Hematopoietic multipotent progenitor cell treated with erythropoietin and hydrocortisone succinate and interleukin-3 and kit ligand, for 6 days (in vitro differentiated cells): ENCODE data around the gene TRPM7.
"Not testable (repeated sequence)": the region's sequence is repeated elsewhere in the genome, so short reads cannot be mapped to it uniquely, and the experiment has no call there.

Experiments
- DNase-seq: peaks from one replicate; pipeline ENCODE4 v3.0.0-alpha.2; 2015

Gene TRPM7

DNA sequence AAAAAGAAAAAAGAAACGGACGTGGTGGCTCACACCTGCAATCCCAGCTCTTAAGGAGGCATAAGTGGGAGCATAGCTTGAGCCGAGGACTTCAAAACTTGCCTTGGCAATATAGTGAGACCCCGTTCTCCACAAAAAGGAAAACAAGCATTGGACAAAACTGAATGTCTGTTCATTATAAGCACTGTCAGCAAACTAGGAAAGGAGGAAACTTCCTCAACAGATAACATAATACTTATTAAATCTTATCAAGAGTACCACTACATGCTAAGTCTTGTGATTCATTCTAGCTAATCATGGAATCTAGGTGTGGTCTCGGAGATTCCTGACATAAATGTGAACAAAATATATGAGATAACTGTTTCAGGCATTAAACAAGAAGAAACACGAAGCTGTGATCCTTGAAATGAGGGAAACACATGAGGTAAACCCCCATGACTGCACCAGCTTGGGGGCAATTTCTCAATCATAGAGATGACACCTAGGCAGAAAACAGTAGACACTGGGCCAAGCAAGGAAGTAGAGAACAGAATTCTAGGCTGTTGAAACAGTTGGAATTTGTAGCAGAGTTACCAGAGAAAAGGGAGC, 33.3 kb downstream of the TRPM7 start:
- DNase-seq, result no peak

DNA sequence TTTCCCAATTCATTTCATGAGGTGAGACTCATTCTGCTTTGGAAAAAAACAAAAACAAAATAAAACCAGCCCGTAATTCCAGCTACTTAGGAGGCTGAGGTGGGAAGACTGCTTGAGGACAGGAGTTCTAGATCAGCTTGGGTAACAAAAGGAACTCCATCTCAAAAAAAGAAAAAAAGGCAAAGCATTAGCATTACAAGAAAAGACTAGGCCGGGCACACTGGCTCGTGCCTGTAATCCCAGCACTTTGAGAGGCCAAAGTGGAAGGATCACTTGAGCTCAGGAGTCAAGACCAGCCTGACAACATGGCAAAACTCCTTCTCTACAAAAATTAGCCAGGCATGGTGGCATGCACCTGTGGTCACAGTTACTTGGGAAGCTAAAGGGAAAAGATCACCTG, 33.9 kb downstream of the TRPM7 start:
- no peak for DNase-seq

DNA sequence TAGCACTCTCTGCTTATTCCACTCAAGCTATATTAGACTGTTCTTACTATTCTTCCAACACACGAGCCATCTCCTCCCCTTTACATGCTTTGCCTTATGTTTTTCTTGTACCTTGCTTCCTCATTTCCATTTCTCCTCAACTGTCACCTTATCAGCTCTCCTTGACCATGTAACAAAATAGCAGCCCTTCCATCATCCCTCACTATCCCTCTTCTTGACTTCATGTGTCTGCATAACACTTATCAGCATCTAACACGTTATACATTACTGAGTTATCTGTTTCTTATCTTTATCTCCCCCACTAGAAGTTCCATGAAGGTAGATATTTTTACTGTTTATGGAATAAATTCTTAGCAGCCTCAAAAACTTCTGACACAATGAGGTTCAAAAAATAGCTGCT, 45.3 kb downstream of the TRPM7 start:
- DNase-seq, result peak; percentile 23

DNA sequence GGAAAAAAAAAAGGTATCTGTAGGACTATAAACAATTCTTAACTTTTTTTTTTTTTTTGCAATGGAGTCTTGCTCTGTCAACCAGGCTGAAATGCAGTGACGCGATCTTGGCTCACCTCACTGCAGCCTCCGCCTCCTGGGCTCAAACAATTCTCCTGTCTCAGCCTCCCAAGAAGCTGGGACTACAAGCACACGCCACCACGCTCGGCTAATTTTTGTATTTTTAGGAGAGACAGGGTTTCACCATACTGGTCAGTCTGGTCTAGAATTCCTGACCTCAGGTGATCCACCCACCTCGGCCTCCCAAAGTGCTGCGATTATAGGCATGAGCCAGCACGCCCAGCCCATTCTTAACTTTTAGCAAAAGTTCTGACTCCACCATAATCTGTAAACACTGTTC, 50.5 kb downstream of the TRPM7 start:
- no peak for DNase-seq

DNA sequence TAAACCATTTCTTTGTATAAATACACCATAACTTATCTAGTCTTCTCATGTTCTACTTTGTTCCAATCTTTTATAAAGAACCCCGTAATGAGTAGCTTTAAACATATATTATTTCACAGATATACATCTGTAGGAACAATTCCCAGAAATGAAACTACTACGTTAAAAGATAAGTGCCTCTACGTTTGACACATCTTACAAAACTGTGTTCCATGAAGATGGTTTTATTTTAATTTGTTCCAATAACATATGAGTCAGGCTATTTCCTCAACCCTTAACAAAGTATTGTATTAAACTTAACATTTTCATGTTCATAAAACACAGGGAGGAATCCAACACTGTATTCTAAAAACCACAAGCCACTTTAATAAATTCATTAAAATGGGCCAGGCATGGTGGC, 52.9 kb downstream of the TRPM7 start:
- peak; percentile 7 for DNase-seq

DNA sequence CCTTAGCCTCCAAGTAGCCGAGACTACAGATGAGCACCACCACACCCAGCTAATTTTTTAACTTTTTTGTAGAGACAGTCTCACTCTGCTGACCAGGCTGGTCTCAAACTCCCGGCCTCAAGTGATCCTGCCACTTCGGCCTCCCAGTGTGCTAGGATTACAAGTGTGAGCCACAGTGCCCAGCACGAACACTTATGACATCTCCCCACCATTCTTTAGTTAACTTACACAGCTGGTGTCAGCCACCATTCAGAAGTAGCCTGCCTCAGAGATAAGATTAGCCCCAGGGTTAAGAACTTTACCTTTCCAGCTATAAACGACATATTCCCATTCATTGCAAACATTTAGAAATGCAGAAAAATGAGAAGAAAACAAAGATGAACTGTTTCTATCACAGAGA, 58.2 kb downstream of the TRPM7 start:
- DNase-seq, result no peak

DNA sequence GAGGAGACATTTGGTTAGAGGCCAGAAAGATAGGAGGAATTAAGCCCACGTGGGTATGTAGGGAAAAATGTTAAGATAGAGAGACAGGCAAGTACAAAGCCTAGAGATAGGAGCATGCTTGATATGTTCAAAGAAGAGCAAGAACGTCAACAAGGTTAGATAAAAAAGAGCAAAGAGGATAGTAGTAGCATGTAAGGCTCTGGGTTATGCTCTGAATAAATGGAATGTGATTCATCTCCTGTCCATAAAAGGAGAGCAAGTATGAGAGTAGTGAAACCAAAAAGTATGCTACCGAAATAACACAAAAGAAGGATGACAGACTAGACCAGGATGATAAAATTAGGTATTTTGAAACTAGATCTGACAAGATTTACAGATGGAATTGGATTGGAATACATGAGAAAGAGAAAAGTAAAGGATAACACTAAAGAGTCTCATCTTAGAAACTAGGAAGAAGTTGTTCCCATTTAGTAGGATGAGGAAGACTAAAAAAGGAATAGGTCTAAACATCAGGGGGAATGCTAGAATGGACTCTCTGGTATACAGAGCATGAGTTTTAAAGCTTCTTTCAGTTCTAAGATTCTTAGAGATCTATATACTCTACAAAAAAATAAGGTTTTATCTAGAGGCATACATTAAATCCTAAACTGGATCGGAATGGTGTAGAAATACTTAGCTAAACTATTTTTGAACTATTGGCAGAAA, 59.1 kb downstream of the TRPM7 start:
- DNase-seq, result peak; percentile 5

DNA sequence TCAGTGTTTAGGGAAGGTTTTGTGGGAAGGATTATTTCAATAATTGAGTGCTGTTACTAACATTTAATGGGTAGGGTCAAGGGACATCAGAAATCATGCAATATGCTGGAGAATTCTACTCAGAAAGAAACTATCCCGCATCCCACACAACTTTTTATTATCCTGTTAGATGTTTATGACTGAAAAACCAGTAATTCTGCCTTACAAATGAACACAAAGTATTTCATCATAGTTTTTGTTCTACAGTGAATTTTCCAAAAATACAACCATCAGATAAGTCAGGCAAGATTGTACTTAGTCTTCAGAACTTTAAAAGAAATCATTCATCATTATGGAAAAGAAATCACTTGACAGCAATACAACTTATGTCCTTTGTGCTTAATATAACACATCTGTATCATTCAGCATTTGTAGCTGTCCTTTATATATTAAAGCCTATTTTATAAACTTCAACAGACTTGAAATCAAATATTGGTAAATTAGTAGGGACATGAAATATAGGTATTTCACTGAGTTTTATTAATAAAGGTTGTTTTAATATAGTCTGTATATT, 61.9 kb downstream of the TRPM7 start:
- no peak for DNase-seq

DNA sequence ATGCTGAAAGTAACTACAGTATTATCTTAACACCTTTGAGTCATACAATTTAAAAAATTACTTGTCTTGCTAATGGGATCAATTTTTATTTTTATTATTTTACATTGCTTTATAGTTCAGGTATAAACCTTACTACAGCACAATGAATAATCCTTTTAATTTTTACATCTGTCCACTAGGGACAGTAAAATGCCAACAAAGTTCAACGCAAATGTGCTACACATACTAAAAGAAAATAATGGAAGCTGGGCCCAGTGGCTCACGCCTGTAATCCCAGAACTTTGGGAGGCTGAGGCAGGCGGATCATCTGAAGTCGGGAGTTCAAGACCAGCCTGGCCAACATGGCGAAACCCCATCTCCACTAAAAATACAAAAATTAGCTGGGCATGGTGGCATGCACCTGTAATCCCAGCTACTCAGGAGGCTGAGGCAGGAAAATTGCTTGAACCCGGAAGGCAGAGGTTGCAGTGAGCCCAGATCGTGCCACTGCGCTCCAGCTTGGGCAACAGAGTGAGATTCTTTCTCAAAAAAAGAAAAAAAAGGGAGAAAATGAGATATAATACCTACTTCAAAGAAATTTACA, 64.1 kb downstream of the TRPM7 start:
- peak; percentile 67 for DNase-seq

DNA sequence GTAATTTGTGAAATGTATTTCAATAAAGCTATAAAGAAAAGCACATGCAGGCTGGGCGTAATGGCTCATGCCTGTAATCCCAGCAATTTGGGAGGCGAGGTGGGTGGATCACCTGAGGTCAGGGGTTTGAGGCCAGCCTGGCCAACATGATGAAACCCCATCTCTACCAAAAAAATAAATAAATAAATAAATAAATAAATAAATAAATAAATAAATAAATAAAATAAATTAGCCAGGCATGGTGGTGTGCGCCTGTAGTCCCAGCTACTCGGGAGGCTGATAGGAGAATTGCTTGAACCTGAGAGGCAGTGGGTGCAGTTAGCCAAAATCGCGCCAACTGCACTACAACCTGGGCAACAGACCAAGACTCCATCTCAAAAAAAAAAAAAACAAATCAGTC, 69.6 kb downstream of the TRPM7 start:
- DNase-seq, result not testable (repeated sequence)

DNA sequence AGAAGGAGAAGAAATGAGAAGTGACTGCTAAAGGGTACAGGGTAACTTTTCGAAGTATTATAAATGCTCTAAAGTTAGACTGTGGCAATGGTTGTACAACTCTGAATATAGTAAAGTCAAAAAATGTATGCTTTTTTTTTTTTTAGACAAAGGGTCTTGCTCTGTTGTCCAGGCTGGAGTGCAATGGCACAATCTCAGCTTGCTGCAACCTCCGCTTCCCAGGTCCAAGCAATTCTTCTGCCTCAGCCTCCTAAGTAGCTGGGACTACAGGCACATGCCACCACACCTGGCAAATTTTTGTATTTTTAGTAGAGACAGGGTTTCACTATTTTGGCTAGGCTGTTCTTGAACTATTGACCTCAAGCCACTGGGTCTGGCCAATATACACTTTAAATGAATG, 70.0 kb downstream of the TRPM7 start:
- DNase-seq, result not testable (repeated sequence)

DNA sequence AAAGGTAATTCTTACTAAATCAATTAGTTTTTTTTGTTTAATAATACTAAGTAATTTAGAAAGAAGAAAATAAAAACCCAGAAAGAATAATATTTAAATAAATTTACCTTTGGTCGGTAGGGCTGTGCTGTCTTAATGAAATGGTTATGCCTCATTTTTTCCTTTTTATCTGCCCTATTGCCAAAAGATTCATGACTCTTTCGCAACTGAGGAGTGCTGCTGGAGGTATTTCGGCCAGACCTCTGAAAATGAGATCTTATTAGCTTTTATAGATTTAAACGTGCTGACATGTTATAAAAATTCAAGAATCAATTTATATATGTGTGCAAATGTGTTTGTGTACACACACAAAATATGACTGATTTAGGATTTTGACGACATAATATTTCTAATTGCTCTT, 73.0 kb downstream of the TRPM7 start:
- DNase-seq, result no peak

DNA sequence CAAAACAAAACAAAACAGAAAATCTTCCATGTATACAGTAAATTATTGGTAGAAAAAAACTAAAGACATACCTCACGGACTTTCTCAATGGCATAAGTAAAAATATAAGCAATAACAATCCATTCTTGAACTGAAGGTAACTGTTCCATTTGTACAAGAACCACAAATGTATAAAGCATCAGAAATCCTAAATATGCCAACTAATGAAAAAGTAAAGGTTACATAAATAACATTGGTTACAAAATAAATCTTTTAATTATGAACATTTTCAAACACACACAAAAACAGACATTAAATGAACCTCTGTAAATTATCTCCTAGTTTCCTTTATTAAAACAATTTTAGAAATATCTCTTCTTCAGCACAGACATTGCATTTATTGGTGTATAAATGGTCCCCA, 79.5 kb downstream of the TRPM7 start:
- DNase-seq, result no peak

DNA sequence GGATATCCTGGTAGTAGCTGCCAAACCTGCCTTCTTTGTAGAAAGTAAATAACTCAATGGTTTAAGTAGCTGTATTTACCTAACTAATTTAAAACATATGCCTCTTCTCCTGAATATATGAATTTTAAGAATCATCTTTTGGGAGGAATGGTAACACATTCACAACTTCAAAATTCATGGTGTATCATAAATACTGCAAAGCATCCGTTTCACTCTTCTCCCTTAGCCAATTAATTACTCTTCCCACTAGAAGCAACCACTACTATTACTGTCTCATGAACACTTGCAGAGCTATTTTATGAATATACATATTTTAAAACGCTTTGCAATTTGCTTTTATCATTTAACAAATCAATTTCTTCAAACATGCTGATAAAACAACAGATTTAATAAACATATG, 81.1 kb downstream of the TRPM7 start:
- no peak for DNase-seq

DNA sequence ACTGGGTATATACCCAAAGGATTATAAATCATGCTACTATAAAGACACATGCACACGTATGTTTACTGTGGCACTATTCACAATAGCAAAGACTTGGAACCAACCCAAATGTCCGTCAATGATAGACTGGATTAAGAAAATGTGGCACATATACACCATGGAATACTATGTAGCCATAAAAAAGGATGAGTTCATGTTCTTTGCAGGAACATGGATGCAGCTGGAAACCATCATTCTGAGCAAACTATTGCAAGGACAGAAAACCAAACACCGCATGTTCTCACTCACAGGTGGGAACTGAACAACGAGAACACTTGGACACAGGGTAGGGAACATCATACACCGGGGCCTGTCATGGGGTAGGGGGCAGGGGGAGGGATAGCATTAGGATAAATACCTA, 84.6 kb downstream of the TRPM7 start:
- DNase-seq, result not testable (repeated sequence)

DNA sequence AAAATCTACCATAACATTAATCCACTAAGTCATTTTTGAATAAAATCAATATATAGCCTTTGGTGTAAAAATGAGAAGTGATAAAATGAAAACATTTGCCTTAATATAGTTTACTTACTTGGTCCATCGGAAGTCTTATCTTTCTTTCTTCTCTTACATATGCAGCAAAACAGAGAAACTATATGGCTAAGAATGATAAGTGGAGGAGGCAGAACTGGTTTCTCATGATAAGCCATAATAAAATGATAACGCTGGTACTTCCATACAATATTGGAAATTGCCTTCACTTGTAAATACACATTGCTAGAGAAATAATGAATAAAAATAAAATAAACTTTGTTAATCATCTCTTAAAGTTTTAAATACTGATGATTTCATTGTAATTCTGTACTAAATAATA, 92.3 kb downstream of the TRPM7 start:
- DNase-seq, result peak; percentile 86

DNA sequence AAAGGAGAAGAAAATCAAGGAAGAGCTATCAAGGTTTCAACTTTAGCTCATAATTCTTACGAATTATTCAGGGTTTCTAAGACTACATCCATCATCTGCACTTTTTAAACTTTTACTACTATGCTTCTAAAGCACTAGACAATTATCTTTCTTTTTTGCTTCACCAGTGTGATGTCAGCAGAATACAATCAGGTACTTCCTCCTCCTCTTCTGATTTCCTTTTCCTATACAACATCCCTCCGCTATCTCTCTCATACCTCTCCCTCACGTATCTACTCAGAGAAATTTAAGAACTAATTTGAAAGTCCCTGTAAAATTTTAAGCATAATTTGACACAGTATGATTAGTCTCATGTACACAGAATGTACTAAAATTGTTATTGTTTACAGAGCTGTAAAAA, 92.8 kb downstream of the TRPM7 start:
- DNase-seq, result peak; percentile 15

DNA sequence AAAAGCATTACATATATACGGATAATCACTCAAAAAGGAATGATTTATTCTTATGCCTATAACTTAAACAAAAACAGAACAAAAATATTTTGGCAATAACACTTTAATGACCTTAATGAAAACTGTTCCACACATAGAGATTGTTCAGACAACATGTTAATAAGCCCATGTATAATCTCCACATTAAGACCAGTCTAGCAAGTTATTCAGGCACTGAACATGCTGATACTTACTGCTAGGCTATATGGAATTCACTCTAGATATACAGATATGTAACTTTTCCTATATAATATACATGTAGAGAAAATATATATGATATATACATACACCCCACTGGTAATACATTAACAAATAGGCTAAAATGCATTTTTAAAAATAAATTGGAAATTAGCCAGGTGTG, 96.3 kb downstream of the TRPM7 start:
- DNase-seq, result no peak

DNA sequence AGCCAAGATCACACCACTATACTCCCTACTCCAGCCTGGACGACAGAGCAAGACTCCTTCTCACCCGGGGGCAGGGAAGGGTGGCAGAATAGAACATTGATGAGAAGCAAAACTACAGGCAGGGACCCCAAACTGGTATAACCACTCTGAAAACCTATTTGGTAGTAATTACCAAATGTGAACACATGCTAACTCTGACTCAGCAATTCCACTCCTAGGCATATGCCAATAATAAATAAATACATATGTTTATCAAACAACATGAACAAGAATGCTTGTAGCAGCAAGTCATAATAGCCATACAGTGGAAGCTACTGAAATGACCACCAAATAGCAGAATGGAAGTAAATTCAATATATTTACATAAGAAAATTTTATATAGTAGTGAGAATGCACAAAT, 109.1 kb downstream of the TRPM7 start:
- DNase-seq, result no peak

DNA sequence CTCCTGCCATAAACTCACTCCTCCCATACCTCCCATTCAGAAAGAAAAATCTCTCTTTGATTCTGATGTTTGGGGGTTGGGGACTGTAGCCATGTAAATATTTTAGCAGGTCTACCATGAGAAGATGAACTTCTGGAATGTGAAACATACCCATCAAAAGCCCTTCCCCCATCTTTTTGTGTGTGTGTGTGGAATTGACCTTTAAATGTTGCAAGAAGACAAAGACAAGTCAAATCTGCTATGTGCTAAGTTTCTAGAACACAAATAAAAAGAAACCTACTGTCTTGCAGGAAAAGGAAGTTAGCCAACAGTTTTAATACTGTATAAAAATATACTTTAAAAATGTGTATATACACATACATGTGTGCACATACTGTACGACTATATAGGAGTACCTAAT, 110.4 kb downstream of the TRPM7 start:
- DNase-seq, result no peak

DNA sequence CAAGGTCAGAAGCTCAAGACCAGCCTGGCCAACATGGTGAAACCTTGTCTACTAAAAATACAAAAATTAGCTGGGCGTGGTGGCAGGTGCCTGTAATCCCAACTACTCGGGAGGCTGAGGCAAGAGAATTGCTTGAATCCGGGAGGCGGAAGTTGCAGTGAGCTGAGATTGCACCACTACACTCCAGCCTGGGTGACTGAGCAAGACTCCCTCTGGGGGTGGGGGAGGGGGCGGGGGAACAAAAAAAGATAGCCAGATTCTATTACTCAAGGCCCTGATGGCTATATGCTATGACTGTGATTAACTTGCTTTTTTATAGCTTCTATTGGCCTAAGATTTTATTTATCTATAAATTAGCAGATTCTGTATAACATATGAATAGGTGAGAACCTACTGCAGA, 112.8 kb downstream of the TRPM7 start:
- DNase-seq, result not testable (repeated sequence)

DNA sequence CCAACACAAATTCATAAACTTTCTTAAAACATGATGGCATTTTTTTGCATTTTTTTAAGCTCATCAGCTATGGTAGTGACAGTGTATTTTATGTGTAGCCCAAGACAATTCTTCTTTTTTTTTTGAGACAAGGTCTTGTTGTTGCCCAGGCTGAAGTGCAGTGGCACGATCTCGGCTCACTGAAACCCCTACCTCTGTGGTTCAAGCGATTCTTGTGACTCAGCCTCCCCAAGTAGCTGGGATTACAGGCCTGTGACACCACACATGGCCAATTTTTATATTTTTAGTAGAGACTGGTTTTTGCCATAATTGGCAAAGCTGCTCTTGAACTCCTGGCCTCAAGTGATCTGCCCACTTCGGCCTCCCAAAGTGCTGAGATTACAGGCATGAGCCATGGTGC, 122.8 kb downstream of the TRPM7 start:
- DNase-seq, result no peak

DNA sequence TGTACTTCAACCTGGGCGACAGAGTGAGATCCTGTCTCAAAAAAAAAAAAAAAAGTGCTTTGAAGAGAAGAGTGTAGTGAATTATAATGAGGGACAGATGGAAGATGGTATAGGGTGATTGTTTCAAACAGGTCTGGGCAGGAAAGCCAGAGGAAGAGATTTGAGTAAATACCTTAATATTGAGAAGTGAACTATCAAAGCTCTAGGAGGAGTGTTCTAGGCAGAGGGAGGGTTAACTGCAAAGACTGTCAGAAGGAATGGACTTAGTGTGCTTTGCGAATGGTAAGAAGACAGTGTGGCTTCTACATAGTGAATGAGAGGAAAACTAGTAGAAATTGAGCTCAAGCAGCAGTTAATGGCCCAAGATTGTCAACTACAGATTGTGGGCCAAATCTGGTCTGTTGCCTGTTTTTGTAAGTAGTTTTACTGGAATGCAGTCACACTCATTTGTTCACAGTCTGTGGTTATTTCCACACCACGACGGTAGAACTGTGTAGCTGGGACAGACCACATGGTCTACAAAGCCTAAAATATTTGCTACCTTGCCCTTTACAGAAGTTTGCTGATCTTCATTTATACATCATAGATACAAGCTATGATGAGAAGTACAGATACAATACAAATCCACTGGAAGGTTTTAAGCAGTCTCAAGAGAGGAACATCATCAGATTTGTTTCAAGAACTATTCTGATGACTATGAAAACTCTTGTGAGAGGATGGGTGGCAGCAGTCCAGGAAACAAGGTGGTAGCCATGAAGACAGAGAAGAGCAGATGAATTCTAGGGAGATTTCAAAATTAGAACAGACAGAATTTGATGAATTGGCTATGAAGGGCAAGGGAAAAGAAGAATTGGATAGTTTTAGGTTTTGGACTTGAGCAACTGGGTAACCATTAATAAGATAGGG, 123.6 kb downstream of the TRPM7 start:
- DNase-seq, result no peak
